Measurements from ENCODE around the gene CIBAR2.
A peak's percentile ranks its signal among the peaks of the same experiment; 100 is the strongest.

The CIBAR2 gene

DNA sequence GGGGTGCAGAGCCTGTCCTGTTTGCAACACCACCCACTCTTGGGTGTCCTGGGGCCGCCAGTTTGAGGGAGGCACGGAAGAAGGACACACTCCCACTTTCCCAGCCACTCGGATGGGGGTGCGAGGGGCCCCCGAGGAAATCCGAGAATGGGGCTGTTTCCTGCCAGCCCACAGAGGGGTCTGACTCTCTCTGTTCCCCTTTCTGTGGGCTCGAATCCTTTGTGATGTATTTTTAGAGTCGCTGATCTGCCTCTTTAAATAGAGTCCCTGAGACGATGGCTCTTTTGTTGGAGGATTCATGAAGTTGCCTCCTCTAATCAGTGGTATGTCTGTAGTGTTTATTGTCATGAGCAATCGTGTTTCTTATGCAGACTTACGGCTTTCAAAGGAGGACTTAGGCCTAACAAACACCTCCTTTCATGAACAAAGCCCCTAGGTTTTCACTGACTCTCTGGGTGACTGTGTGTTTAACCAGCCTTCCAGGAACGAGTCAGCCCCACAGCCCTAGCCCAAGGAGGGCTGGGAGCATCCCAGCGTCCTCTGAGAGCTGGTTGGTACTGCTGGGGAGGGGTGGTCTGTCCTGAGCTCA is 29.1 kb downstream of the CIBAR2 start:
- DNase-seq (ENCODE audit: low read depth): no peak

DNA sequence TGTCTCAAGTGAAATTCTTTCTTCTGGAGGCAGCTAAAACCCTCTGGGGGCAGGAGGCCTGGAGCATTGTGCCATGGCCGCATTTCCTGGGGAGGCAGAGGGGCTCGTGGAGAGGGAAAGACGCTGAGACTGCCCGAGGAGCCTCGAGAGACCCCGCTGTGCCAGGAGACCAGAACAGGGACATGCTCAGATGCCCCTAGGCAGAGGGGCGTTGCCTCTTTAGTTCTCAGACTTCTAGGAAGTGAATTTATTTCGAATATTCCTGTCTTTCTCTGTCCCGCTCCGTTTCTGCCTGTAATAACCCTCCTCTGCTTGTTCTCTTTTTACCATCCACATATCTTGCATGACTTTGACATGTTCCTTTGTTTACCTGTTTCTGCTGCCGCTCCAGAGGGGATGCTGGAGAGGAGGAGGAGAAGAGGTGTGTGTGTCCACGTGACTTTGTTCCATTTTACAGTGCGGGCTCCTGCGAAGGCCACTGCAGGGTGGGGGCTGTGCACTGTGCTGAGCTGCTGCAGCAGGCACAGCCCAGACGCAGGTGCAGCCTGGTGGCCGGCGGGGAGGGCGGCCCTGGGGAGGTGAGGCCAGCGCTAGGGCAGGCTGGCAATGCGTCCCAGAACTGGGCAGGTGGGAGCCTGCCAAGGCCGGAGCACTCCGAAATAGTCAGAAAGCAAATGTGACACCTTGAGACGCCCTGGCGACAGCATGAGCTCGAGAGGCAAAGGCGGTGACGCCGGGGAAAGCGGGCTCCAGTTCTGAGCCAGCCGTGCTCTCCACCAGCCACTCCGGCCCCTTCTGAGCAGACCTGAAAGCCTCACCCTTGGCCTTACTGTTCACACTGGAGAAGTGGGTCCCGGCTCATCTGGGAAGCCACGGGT is 29.9 kb downstream of the CIBAR2 start:
- DNase-seq (ENCODE audit: low read depth): no peak

DNA sequence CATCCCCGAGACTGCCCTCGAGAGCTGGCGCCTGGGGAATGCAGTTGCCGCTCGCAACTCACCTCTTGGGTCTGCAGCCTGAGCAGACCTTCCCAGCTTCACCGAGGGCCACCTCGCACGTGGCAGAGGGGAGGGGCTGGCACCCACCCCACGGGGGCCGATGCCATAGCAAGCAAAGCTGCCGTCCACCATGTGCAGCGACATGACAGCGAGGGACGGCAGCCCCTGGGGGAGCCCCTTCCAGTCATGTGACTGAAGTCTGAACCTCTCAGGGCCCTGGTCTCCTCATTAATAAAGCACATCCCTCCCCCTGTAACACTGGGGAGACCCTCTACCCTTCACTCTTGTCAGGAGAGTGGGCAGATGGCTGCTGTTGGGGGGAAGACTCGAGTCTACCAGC is 30.5 kb downstream of the CIBAR2 start:
- no peak for DNase-seq (ENCODE audit: low read depth)

DNA sequence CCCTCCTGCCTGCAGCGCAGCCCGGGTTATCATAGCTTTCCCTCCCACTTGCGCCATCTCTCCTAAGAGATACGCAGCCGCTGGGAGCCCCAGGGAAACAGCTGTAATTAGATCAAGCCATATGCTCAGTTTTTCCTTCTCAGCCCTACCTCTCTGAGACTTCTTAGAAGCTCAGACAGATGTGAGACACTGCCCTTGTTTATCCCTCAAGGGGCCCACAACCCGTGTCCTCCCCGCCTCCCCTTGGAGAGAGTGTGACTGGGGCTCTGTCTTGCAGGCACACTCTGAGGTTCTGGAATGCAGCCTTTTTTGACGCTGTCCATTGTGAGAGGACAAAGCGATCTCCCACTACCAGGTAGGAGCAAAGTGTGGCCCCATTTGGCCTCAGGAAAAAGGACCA is 31.2 kb downstream of the CIBAR2 start:
- DNase-seq (ENCODE audit: low read depth): no peak

DNA sequence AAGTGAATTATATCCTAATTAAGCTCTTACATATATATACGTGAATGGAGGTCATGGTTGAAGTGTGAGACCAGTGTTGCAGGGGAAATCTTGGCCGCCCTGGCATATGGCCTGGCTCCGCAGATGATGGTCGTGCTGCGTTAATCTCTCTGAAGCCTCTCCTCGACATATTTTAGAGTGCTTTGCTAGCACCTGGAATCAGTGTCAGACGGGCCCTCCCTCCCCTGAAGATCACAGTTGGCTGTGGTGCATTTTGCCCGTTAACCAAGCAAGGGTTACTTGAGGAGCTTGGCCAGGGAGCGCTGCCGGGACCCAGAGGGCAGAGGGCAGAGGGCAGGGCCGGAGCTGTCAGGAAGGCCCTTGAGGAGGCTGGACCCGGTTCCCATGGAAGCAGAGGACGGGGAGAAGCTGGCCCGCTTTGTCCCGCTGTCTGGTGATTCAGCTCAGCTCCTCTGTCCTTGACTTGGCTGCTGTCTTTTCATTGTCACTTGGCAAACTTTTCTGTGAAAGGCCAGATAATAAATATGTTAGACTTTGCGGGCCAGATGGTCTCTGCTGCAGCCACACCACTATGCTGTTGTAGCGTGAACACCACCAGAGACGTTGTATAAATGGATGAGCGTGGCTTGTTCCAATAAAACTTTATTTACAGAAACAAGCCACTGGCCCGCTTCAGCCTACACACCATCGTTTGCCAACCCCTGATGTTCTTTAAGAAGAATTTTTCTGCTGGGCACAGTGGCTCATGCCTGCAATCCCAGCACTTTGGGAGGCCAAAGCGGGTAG is 32.3 kb downstream of the CIBAR2 start:
- no peak for DNase-seq (ENCODE audit: low read depth)

DNA sequence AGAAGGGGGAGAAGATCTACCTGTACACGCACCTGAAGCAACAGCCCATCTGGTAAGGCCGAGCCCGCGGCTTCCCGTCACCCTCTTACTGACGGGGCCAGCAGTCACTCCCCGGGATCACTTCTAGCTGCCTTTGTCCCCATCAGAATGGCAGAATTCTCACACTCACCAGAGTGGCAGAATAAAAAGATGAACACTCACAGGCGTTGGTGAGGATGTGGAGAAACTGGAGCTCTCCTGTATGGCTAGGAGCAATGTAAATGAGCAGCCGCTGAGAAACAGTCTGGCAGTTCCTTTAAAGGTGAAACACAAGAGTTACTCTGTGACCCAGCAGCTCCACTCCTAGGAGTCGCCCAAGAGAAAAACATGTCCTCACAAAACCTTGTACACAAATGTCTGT is 33.3 kb downstream of the CIBAR2 start:
- DNase-seq (ENCODE audit: low read depth): no peak

DNA sequence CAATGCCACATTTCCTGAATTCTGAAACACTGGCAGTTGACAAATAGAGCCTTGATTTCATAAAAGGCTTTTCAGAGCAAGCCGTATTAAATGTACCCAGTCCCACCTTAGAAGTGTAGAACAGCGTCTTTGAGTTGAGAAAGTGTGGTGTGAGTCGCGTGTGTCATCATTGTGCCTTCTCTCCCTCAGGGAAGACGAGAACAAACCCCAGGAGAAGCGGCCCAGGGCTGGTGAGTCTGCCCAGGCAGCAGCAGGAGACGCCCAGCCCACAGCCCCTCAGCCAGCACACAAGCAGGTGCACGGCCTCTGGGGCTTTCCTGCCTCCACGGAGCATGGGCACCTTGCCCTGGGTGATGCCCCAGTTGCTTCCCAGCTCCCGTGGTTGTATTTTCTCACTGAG is 34.0 kb downstream of the CIBAR2 start:
- no peak for DNase-seq (ENCODE audit: low read depth)

DNA sequence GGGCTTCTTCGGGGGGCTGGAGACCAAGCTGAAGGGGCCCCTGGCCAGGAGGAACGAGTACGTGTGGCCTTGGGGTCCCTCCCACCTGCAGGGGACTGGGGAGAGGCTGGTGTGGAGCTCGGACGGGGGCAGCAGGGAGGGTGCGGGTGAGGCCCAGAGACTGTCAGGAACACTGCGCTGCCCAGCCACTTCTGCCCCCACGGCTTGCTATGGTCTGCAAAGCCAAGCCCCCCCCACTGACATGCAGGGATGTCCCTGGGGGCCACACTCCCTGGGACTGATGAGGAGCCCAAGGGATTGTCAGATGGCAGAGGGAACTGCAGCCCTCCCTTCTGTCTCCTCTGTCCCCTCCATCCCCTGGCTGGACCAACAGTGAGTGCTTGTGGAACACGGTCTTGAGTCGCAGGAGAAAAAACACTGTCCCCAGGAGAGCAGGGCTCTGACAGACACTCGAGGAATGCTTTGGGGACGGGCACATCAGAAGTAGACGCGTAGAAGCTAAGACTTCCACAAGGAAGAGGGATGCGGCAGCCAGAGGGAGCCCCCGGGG is 34.6 kb downstream of the CIBAR2 start:
- no peak for DNase-seq (ENCODE audit: low read depth)

DNA sequence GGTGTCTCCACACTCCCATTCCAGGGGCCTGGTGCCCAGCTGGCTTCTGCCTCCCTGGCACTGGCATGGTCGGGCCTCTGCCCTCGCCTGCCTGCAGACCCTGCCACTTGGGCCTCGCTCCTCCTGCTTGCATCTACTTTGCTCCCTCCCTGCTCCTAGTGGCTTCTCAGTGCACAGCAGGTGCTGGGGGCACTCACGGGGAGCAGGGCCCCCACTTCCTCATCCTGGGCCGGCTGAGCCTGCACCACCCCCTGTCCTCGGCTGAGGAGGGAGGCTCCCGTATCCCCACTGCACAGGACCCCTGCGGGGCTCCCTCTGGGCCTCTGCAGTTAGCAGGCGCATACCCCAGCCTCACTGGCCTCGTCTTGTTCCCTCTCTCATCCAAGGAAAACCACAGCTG is 35.2 kb downstream of the CIBAR2 start:
- no peak for DNase-seq (ENCODE audit: low read depth)

DNA sequence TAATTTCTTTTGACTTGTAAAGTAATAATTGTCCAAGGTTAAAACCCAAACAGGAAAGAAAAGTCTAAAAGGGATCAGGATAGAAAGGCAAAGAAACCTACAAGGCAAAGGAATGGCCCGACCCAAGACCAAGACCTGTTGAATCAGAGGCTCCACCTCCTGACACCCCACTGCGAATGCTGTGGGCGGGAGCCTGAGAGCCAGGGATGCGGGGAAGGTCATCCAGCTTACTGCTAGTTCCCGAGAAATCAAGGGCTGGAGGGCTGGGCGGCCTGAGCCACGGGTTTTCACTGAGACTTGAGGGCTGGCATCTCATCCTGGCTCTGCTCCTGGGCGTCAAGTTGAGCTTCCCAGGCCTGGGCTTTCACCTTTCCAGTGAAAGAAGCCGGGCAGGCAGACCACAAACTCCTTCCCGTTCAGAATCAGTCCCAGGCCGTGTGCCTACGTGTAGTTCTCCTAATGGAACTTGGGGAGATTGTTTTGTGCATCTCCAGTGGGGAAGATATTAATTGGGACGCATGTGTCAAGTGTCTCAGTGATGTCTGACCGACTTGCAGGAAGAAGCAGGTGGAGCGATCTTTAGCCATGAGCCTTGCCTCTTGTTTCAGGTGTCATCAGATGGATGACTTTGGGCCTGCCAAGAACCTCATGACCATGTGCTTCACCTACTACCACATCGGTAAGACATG is 36.9 kb downstream of the CIBAR2 start:
- DNase-seq (ENCODE audit: low read depth): no peak

DNA sequence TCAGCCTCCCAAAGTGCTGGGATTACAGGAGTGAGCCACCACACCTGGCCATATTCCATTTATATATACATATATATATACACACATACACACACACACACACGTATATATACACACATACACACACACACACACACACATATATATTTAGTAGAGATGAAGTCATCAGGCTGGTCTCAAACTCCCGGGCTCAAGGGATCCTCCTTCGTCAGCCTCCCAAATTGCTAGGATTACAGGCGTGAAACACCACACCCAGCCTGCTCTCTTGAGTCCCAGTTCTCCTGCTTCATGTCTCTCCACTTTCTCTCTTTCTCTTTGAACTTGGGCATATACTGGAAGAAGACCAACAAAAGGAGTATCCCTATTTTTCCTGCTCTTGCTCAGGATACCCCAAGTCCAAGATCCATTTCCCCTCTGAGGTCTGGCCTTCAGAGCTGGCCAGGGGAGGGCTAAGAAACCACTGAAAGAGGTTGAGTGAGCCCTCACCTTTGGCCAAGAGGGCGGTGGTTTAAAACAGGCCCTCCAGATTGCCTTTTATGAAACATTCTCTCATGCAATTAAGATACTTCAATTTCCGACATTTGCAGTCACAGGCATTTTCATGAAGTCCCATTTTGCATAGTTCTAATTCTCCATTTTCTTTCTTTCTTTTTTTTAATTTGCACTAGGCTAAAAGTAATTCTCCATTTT is 37.9 kb downstream of the CIBAR2 start:
- DNase-seq (ENCODE audit: low read depth): no peak

DNA sequence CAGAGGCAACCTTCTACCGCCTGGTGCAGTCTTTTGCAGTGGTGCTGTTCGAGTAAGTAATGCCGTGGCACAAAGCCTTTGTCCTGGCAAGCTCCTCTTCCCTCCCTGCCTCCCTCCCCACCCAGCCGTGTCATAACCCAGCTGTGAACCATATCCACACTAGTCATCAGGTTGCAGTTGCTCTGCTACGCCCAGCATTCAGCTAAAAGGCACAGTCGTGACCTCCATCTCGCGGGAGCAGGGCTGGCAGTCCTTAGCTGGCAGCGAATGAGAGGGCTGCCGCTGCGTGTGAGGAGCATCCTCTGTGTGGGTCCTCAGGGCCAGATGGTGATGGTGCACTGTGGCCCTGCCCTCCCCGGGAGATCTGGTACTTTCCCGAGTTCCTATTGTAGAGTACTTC is 39.3 kb downstream of the CIBAR2 start:
- DNase-seq (ENCODE audit: low read depth): peak; percentile 67

DNA sequence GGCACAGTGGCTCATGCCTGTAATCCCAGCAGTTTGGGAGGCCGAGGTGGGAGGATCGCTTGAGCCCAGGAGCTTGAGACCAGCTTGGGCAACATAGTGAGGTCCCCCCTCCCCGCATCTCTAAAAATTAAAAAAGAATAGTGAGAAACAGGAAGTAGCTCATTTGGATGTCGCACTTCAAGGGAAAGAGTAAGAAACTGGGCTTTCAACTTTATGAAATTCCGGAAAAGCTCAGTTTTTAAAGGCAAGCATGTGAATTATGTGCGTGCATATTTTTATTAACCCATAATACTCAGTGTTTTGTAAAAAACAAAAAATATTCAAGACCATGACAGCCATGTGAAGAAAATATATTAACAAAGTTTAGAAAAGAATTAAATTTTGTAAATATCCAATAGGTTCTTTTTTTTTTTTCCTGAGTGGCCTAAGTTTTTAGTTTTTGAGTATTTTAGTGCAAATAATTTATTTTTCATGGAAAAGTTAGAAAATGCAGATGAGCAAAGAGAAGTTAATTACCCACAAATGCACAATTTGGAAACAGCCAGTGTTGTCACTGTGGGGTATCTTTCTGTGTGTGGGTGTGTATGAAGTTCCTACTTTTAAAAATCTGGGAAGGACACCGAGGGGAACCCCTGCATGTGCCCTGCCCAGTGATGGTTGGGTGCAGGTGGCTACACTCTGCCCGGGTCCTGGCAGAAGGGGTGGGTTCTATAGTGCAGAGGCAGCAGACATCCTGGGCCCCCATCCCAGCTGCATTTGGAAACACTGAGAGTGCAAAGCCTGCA is 40.0 kb downstream of the CIBAR2 start:
- no peak for DNase-seq (ENCODE audit: low read depth)

DNA sequence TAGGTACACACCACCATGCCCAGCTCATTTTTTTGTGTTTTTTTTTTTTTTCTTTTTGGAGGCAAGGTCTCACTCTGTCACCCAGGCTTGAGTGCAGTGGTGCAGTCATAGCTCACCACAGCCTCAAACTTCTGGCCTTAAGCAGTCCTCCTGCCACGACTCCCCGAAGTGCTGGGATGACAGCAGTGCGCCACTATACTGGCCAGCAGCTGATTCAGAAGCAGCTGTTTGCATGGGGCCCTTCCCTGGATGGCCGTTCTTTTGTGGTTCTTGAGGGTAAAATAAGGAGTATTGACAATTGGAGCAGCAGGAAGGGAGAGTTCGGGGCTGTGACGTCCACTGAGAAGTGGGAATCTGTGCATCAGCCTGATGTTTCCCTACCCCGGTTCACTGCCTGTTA is 43.1 kb downstream of the CIBAR2 start:
- DNase-seq (ENCODE audit: low read depth): no peak

DNA sequence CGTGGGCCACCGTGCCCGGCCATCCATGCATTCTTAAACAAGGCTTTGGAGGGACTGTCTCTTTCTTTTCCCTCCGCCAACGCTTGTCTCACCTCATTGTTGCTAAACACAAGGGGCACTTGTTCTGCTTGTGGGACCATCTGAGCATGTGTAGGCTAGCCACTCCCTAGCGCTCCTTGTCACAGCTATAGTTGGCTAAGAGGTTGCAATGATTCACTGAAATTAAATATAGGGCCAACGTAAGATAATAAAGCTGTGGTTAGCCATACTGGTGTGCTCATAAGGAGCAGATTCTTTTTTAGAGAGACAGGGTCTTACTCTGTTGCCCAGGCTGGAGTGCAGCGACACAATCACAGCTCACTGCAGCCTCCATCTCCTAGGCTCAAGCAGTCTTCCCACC is 43.5 kb downstream of the CIBAR2 start:
- no peak for DNase-seq (ENCODE audit: low read depth)

DNA sequence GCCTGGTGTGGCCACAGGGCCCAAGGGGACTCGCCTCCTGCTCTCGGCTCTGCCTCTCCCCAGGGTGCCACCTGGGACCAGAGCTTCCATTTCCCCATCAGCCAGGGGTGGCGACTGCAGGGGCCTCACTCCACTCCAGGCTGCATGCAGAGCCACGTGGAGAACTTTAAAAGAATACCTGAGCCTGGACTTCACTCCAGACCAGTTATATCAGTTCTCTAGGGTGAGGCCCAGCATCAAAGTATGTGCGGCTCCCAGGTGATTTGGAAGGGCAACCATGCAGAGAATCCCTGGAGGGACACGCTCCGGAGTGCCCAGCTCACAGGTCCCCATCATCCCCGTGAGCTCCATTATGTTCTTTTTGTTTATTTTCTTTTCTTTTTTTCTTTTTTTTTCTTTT is 44.8 kb downstream of the CIBAR2 start:
- no peak for DNase-seq (ENCODE audit: low read depth)

DNA sequence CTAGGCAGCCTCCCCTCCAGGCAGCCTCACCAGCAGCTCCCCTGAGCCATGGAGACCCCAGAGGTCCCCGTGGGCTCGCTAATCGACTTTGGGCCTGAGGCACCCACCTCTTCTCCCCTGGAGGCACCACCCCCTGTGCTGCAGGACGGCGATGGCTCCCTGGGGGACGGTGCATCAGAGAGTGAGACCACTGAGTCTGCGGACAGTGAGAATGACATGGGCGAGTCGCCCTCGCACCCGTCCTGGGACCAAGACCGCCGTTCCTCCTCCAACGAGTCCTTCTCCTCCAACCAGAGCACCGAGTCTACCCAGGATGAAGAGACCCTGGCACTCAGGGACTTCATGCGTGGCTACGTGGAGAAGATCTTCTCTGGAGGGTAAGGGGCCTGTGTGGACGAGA is 45.2 kb downstream of the CIBAR2 start:
- no peak for DNase-seq (ENCODE audit: low read depth)

DNA sequence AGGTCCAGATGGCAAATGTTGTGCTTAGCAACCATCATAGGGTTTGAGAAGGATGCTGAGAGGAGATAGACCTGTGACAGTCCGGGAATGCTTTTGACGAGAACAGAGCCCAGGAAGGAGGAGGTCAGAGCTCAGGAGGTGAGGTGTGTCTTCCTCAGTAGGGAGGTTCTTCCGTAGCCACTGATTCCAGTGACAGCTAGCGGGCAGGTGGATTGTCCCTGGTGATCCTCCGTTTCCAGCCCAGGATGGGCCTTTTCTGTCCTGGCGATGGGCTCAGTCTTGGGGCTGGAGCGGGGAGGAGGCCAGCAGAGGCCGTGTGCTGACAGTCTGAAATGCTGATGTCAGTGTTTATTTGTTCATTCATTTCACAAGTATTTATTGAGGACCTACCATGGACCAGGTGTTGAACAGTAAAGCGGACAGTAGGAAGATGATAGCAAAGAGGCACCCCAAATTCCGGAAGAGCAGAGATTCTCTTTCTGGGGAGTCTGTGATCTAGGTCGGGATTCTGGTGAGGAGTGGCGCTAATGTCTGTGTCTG is 45.9 kb downstream of the CIBAR2 start:
- no peak for DNase-seq (ENCODE audit: low read depth)

DNA sequence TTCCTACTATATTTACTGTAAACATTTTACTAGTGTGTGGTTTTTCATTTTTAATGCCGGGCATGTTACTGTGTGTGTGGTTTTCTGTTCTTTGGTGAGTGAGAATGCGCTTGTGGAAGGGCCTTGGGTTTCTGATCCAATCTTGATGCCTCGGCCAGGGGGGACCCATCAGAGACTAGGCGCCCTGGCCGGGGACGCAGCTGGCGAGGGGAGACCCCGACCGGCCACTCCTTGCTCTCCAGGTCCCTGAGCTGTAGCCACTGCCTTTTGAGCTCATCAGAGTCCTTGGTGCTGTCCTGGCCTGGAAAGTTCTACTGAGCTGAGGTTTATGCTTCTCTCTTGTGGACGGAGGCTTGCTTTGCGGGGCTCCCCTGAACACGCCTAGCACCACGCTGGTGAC is 47.2 kb downstream of the CIBAR2 start:
- DNase-seq (ENCODE audit: low read depth): no peak

DNA sequence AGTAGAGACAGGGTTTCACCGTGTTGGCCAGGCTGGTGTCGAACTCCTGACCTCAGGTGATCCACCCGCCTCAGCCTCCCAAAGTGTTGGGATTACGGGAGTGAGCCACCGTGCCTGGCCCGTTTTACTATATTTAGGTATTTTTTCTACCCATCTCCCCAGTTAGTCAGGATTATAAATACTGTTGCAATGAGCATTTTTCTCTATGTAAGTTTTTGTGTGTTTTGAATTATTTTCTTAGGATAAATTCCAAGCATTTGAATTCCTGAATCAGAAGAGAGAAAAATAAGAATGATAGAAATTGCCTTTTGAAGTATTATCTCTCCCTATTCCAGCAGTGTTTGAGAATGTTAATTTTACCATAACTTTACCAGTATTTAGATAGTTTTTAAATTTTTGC is 48.1 kb downstream of the CIBAR2 start:
- peak; percentile 28 for DNase-seq (ENCODE audit: low read depth)

DNA sequence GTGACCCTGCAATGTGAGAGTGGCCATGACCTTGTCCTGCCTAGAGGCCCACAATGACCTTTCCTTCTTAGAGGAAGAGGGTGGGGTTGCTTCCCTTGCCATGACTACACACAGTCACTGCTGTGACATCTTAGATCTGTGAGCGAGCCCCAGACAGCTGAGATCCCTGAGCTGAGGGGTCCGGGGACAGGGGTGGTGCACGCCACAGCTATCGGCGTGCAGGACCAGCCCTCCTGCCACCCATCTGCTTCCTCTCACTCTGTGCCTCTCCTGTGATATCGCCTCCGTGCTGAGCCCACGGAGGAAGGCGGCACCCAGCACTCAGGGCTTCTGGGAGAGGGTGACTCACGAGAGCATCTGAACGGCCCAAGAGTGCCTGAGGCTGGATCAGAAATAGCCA is 49.4 kb downstream of the CIBAR2 start:
- no peak for DNase-seq (ENCODE audit: low read depth)
